Gastrocnemius medialis (tissue), 4 donors: ENCODE data around the gene NOL12. TPM values are rescaled to one million over a fixed set of nuclear protein-coding genes. Genes with fewer than 3 reads are reported as not detected.
"Not testable (repeated sequence)": the region's sequence is repeated elsewhere in the genome, so short reads cannot be mapped to it uniquely, and the experiment has no call there.

Experiments used
- ATAC-seq, 2 donors: fragments of 150-250 bp; one replicate each; pipeline ENCODE4 v1.9.1; 2016
- DNase-seq, 2 donors: peaks; one replicate each; pipeline ENCODE4 v3.0.0-alpha.2; 2019
- H3K27ac ChIP-seq, 4 donors: fragments of 200-600 bp; sonication (generic); 1 replicate in 1 of 4; 2 replicates in 3 of 4; pipeline ENCODE4 v1.5.1; 2016 to 2018; ENCODE audit warnings: mild to moderate bottlenecking in 2 of 4, moderate library complexity in 1 of 4
- H3K27me3 ChIP-seq, 3 donors: fragments of 200-600 bp; sonication (generic) in 2 of 3; 1 replicate in 1 of 3; 2 replicates in 2 of 3; pipeline versions ENCODE4 v1.5.1 to v1.6.0; 2016 to 2019; ENCODE audit warnings: mild to moderate bottlenecking in 1 of 3, moderate library complexity in 1 of 3
- H3K36me3 ChIP-seq, 2 donors: fragments of 200-600 bp; sonication (generic) in 1 of 2; one replicate each; pipeline ENCODE4 v1.5.1; 2017 to 2018
- H3K4me1 ChIP-seq, 2 donors: fragments of 200-600 bp; sonication (generic) in 1 of 2; one replicate each; pipeline ENCODE4 v1.5.1; 2016 to 2017; ENCODE audit warnings: mild to moderate bottlenecking in 2 of 2
- H3K4me3 ChIP-seq, 4 donors: fragments of 200-600 bp; sonication (generic) in 3 of 4; 1 replicate in 1 of 4; 2 replicates in 3 of 4; pipeline ENCODE4 v1.5.1; 2016 to 2019; ENCODE audit warnings: mild to moderate bottlenecking in 2 of 4
- H3K9me3 ChIP-seq, 3 donors: fragments of 200-600 bp; sonication (generic) in 2 of 3; 1 replicate in 1 of 3; 2 replicates in 2 of 3; pipeline ENCODE4 v1.5.1; 2016 to 2019
- POLR2A ChIP-seq, 2 donors: fragments of 450-650 bp; IDR thresholded peaks; one replicate each; pipeline ENCODE4 v1.6.1; 2017; ENCODE audit warnings: antibody characterized with exemption in 2 of 2, mild to moderate bottlenecking in 2 of 2, moderate library complexity in 2 of 2
- in situ Hi-C, 4 donors: fragments of 200-750 bp; cut with MboI; loops; one replicate each; pipeline versions ENCODE4 v1.15.0 to v1.8.0; 2017; ENCODE audit warnings: low sequenced_read_pairs in 4 of 4
- intact Hi-C: fragments of 100-400 bp; cut with DNase I; formaldehyde crosslinking; loops from one replicate; pipeline ENCODE4 v1.15.1; 2023; ENCODE audit warnings: low total_unique reads
- total RNA-seq, 4 donors: library from RNA; depleted of rRNA; stranded (reverse); fragments of >200 nt; gene quantifications; one replicate each; pipeline versions ENCODE4 v1.1.0 to v1.2.3, GENCODE V29; 2016
- TF ChIP-seq, protein P1 (sequence below), 5 experiments: fragments of 450-650 bp in 3 of 5; fragments of 200-600 bp in 2 of 5; sonication (generic) in 2 of 5; IDR thresholded peaks in 4 of 5; conservative IDR thresholded peaks in 1 of 5; 1 replicate in 4 of 5; 2 replicates in 1 of 5; pipeline ENCODE4 v1.5.1; 2016 to 2019; ENCODE audit warnings: antibody characterized with exemption in 5 of 5, mild to moderate bottlenecking in 3 of 5, moderate library complexity in 3 of 5

Gene NOL12
- total RNA-seq, 4 donors from 2014 or later = 10.0 to 21.7 (median 16.6) TPM

DNA sequence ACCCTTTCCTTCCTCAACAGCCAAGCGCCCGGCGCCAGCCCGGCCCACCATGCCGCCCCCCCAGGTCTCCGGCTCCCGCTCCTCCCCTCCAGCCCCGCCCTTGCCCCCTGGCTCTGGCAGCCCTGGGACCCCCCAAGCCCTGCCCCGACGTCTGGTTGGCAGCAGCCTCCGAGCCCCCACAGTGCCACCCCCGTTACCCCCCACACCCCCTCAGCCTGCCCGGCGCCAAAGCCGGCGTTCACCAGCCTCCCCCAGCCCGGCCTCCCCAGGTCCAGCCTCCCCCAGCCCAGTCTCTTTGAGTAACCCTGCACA, 30.9 kb upstream of the NOL12 start:
- H3K36me3 ChIP-seq = no peaks in the 10 kb centered on the region
- DNase-seq (no peak), ATAC-seq (no peak)
- intact Hi-C loops = loop anchor here (5.0 kb wide), 1 partner anchor 92 kb away; no protein-coding TSS in a partner anchor
- H3K4me3 ChIP-seq = no peak overlapping the region
- in situ Hi-C loops = no loop called here
- H3K9me3 ChIP-seq = no peaks in the 10 kb centered on the region
- peak overlapping the region in 1 of 4 donors; percentile 0 for H3K27ac ChIP-seq
- H3K4me1 ChIP-seq = peaks cover 17 to 18% of the 10 kb centered on the region in 2 donors
- TF ChIP-seq, protein P1, sequence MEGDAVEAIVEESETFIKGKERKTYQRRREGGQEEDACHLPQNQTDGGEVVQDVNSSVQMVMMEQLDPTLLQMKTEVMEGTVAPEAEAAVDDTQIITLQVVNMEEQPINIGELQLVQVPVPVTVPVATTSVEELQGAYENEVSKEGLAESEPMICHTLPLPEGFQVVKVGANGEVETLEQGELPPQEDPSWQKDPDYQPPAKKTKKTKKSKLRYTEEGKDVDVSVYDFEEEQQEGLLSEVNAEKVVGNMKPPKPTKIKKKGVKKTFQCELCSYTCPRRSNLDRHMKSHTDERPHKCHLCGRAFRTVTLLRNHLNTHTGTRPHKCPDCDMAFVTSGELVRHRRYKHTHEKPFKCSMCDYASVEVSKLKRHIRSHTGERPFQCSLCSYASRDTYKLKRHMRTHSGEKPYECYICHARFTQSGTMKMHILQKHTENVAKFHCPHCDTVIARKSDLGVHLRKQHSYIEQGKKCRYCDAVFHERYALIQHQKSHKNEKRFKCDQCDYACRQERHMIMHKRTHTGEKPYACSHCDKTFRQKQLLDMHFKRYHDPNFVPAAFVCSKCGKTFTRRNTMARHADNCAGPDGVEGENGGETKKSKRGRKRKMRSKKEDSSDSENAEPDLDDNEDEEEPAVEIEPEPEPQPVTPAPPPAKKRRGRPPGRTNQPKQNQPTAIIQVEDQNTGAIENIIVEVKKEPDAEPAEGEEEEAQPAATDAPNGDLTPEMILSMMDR (IDR thresholded peaks at IDR 0.05 in 4 of 5, conservative IDR thresholded peaks at IDR 0.05 in 1 of 5) = no peak
- TF ChIP-seq POLR2A (IDR thresholded peaks at IDR 0.05) = no peak
- H3K27me3 ChIP-seq = no peaks in the 10 kb centered on the region

DNA sequence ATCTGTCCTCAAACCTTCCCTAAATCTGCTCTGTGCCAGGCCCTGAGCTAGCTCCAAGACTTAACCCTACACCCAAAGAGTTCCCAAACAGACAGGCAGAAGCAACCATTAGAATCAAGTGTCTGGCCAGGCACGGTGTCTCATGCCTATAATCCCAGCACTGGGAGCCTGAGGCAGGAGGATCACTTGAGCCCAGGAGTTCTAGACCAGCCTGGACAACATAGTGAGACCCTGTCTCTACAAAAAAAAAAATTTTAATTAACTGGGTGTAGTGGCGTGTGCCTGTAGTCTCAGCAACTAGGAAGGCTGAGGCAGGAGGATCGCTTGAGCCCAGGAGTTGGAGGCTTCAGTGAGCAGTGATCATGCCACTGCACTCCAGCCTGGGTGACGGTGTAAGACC, 29.6 kb upstream of the NOL12 start:
- in situ Hi-C loops, H3K27me3 ChIP-seq, DNase-seq, H3K36me3 ChIP-seq, H3K9me3 ChIP-seq, ATAC-seq, H3K4me3 ChIP-seq: not testable (repeated sequence)
- intact Hi-C loops = loop anchor here (5.0 kb wide), 1 partner anchor 91 kb away; no protein-coding TSS in a partner anchor
- H3K4me1 ChIP-seq = peaks cover 28 to 30% of the 10 kb centered on the region in 2 donors
- peak overlapping the region in 3 of 4 donors; percentile 0 to 43 (median 40) for H3K27ac ChIP-seq

DNA sequence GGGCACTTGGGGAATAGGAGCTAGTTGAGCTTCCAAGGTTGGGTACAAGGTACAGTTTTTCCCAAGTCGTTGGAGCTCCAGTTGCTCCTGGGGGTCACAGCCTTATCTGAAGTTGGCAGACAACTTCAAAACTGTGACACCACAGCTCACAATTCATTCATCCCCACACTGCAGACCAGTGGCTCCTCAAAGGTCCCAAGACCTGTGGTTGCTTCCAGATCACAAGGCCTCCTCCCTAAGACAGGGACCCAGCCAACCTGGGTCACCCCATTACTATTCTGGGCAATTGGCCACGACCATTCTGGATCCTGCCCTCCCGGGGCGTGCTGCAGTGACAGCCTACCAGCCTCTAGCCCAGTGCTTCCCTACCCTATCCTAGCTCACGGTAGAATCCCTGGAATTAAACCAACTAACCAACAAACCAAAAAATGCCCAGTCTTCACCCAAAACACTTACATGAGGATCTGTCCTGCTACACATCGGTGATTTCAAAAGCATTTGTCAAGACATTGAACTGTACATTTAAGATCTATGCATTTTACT, 28.5 kb upstream of the NOL12 start:
- ATAC-seq = no peak
- Histone ChIP-seq H3K36me3 (no peaks in the 10 kb centered on the region), H3K4me3 (peak overlapping the region; percentile 54 to 63 (median 56)), H3K27me3 (no peaks in the 10 kb centered on the region), H3K4me1 (peaks cover 35 to 37% of the 10 kb centered on the region in 2 donors), H3K9me3 (no peaks in the 10 kb centered on the region), H3K27ac (peak overlapping the region; percentile 81 to 88 (median 86))
- in situ Hi-C loops (no loop called here), intact Hi-C loops (loop anchor here (1.0 to 5.0 kb wide), 2 partner anchors 18 to 90 kb away; partner anchors contain the start of gene LGALS1)
- DNase-seq = no peak
- TF ChIP-seq POLR2A (IDR thresholded peaks at IDR 0.05) = peak in 1 of 2 donors; percentile 4
- TF ChIP-seq, protein P1 (IDR thresholded peaks at IDR 0.05 in 4 of 5, conservative IDR thresholded peaks at IDR 0.05 in 1 of 5) = no peak

DNA sequence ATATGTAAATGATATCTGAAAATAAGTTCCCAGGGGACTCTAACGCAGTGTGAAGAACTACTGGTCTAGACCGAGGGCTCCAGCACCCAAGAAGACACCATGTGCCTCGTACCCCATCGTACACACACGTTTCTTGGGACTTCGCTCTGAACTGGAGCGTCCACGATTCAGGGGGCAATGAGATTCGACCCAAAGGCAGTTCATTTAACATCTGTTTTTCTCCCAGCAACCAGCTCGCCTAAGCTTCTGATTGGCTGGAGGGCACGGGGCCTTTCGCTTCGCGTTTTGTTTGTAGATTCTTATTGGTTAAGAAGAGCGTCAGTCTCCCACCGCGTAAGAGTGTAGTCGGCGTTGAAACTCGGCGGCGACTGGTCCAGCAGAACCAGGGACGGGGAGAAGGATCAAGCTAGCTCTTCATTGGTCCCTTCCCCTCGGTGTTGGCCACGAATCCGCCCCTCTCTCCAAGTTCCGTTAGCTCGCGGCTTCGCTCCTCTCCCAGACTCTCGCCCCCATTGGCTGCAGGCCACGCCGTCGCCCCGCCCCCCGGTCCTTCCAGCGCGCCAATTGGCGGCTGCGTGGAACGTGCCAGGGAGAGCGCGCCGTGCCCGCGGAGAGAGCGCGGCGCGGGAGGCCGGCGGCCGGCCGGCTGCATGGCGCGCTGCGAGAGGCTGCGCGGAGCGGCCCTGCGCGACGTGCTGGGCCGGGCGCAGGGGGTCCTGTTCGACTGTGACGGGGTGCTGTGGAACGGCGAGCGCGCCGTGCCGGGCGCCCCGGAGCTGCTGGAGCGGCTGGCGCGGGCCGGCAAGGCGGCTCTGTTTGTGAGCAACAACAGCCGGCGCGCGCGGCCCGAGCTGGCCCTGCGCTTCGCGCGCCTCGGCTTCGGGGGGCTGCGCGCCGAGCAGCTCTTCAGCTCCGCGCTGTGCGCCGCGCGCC, 27.7 kb upstream of the NOL12 start, which contains the start of gene PDXP:
PDXP (plus strand) TSS at position 591 of the 933 bp plus-strand sequence; CDS start at position 651, 60 bp downstream.
- no peaks in the 10 kb centered on the region for H3K27me3 ChIP-seq
- in situ Hi-C loops = no loop called here
- no peaks in the 10 kb centered on the region for H3K36me3 ChIP-seq
- ATAC-seq (peak; percentile 97 to 99), DNase-seq (peak; percentile 100)
- peak within 1 kb of the TSS; percentile 81 to 88 (median 86) for H3K27ac ChIP-seq
- H3K9me3 ChIP-seq = no peaks in the 10 kb centered on the region
- TF ChIP-seq POLR2A (IDR thresholded peaks at IDR 0.05) = peak; percentile 90 to 94
- TF ChIP-seq, protein P1 (IDR thresholded peaks at IDR 0.05 in 4 of 5, conservative IDR thresholded peaks at IDR 0.05 in 1 of 5) = peak in 1 of 5 experiments; percentile 14
- H3K4me3 ChIP-seq = peak within 1 kb of the TSS; percentile 57 to 65 (median 63)
- intact Hi-C loops = loop anchor here (1.0 to 5.0 kb wide), 2 partner anchors 17 to 89 kb away; partner anchors contain the start of gene LGALS1
- peaks cover 35 to 39% of the 10 kb centered on the region in 2 donors for H3K4me1 ChIP-seq
